ENCODE measurements around the gene MEGF9.

Gene MEGF9

GRCh38 chr9:120702075-120702474 is 12.2 kb downstream of the MEGF9 start:
- DNase-seq, result no peak

GRCh38 chr9:120701248-120701647 is 13.0 kb downstream of the MEGF9 start:
- no peak for DNase-seq

GRCh38 chr9:120698766-120699165 is 15.5 kb downstream of the MEGF9 start:
- no peak for DNase-seq

- no peak for DNase-seq
These were observed 16.8 kb downstream of the MEGF9 start for GRCh38 chr9:120697448-120697847.

GRCh38 chr9:120696551-120697230 is 17.6 kb downstream of the MEGF9 start:
- no peak for DNase-seq

GRCh38 chr9:120694559-120694958 is 19.7 kb downstream of the MEGF9 start:
- DNase-seq, result no peak

GRCh38 chr9:120693700-120694008 is 20.6 kb downstream of the MEGF9 start:
- DNase-seq, result no peak

- no peak for DNase-seq
These were observed 21.2 kb downstream of the MEGF9 start for GRCh38 chr9:120692901-120693699.

GRCh38 chr9:120690372-120690771 is 23.9 kb downstream of the MEGF9 start:
- no peak for DNase-seq

GRCh38 chr9:120689860-120690259 is 24.4 kb downstream of the MEGF9 start:
- no peak for DNase-seq

GRCh38 chr9:120688758-120689157 is 25.5 kb downstream of the MEGF9 start:
- no peak for DNase-seq

GRCh38 chr9:120683150-120683549 is 31.1 kb downstream of the MEGF9 start:
- DNase-seq, result no peak

GRCh38 chr9:120681121-120681520 is 33.1 kb downstream of the MEGF9 start:
- DNase-seq, result no peak

- DNase-seq, result no peak
These were observed 33.7 kb downstream of the MEGF9 start for GRCh38 chr9:120680579-120680978.

- DNase-seq, result no peak
These were observed 34.1 kb downstream of the MEGF9 start for GRCh38 chr9:120680161-120680560.

- DNase-seq, result no peak
These were observed 36.3 kb downstream of the MEGF9 start for GRCh38 chr9:120677965-120678364.

- no peak for DNase-seq
These were observed 37.4 kb downstream of the MEGF9 start for GRCh38 chr9:120676767-120677402.

GRCh38 chr9:120668399-120668798 is 45.9 kb downstream of the MEGF9 start:
- DNase-seq, result no peak

- no peak for DNase-seq
These were observed 50.3 kb downstream of the MEGF9 start for GRCh38 chr9:120663950-120664349.

- DNase-seq, result no peak
These were observed 50.9 kb downstream of the MEGF9 start for GRCh38 chr9:120663380-120663779.

GRCh38 chr9:120662513-120662912 is 51.8 kb downstream of the MEGF9 start:
- DNase-seq, result no peak

GRCh38 chr9:120659676-120660075 is 54.6 kb downstream of the MEGF9 start:
- DNase-seq, result no peak

GRCh38 chr9:120659209-120659608 is 55.1 kb downstream of the MEGF9 start:
- no peak for DNase-seq

- no peak for DNase-seq
These were observed 59.2 kb downstream of the MEGF9 start for GRCh38 chr9:120655005-120655622.

Data from stimulated activated CD4-positive, alpha-beta T cell treated with anti-CD3 and anti-CD28 coated beads, Interleukin-4, amount 100 ng/mL, for 24 hours (primary cell).